Pulmonary artery endothelial cell (primary cell): Measurements from ENCODE around the gene TNFSF15. TPM values are rescaled to one million over a fixed set of nuclear protein-coding genes. Genes with fewer than 3 reads are reported as not detected.

ENCODE experiments used
- DNase-seq: peaks from one replicate; pipeline ENCODE4 v3.0.0-alpha.2; 2011; ENCODE audit warnings: low read depth, low spot score
- total RNA-seq: library from RNA; depleted of rRNA; stranded (reverse); fragments of >200 nt; gene quantifications from 2 replicates; pipeline ENCODE4 v1.2.3, GENCODE V29; 2014

The TNFSF15 gene
- total RNA-seq, 1 donor from 2014 or later: 1.3 TPM

DNA sequence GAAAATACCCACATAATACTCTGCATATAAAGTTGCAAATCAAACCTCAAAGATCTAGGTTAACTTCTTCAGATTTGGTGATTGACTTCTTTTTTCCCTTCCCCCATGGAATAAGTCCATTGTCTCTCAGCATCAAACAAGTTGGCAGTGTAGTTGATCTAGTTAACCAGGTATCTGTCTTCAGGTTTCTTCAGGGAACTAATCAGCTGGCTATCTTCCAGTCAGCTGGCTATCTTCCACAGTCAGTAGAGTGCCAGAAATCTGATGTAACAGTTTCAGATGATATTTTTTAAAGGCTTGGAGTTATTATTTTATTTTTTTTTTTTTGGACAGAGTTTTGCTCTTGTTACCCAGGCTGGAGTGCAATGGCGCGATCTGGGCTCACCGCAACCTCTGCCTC is 16.8 kb downstream of the TNFSF15 start:
- no peak for DNase-seq

DNA sequence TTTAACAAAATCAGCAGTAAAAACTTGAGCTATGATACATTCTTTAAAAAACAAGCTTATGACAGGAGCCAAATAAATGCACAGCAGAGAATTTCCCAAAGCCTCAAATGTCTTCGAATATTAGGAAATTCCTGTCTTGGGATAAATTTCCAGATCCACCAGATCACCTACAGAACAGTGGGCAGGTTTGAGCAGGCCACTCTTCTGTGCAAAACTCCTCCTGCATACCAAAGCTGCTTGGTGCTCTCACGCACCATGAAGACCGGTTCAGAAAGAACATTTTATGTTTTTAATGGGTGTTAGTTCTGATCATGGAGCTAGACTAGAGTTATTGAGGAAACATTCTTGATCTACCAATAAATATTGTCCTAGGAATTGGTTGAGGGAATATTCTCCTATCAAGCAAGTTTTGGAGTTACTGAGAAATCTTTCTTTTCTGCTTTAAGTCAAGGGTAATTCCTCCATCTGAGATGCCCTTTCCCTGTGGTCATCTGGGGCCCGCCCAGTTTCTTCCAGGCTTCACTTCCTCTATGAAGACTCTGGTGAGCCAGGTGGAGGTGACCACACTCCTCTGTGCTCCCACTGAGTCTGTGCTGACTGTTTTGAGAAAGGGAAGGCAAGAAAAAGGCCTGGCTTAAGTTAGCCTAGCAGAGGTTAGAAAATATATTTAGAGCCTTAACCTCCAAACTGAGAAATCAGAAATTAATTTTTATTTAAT is 17.9 kb downstream of the TNFSF15 start:
- DNase-seq: no peak

DNA sequence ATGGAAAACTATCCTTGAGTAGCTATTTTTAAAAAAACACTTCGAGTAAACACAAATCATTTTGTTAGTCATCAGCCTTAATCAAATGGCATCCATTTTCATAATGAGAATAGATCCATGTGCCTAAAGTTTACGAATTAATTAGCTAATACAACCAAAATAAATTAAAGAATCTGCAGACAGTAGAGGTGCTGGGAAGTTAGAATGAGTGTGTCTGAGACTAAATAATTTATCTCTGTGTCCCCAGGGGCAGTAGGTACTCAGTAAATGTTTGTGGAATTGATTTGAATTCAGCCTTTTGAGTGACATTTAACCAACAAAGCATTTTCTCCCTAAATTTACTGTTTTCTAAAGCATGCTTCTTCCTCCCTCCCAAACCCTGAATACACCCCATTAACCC is 18.6 kb downstream of the TNFSF15 start:
- no peak for DNase-seq

DNA sequence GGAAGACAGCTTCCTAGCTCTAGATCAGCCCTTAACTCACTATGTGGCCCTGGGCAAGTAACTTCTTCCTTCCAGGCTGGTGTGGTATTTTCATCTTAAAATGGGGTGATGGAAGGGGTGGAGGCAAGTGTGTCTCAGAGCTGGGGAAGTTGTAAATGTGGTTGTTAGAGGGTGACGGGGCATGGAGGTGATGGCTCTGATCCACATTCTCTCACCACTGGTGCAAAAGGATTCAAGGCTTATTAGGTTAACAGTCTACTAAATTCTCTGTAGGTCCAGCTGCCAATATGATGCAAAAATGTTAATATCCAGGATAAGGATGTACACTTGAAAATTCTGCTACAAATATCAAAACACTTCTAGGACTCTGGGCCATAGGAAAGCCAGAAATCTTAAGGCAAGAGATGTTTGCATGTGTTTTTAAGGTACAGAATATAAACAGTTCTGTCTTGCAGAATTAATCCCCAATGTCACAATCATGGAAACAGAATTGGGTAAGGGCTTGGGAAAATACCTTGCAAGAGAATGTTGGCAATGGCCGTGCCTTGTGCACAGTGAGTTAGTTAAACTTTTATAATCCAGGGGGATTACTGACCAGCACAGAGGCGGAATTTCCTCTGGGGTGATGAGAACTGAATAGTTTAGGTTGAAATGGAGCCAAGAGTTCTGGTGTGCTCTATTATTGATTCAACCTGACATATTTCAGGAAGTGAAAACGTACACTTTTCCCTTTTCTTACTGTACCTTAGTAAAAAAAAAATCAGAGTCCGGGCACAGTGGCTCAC is 19.8 kb downstream of the TNFSF15 start:
- DNase-seq: no peak

DNA sequence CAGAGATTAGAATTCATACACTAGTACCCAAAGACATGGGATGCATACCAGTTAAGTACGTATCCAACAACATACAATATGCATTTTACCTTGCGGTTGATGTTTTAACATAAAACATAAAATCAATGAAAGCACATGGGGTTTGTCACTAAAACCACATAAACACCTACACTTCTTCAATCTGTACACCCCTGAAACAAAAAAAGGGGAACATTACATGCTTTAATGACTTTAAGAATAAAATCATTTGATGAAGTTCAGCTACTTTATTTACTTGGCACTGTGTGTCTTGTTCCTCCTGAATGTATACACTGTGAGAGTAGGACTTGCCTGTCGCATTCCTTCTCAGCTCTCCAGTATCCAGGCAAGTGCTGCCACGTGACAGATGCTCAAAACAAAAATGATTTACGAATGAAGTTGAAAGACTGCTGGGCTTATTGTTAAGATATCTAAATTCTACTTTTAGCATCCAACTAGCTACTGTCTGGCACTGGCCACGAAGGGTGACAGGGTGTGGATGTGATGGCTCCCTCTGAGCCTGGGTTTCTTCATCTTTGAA is 21.0 kb downstream of the TNFSF15 start:
- no peak for DNase-seq

DNA sequence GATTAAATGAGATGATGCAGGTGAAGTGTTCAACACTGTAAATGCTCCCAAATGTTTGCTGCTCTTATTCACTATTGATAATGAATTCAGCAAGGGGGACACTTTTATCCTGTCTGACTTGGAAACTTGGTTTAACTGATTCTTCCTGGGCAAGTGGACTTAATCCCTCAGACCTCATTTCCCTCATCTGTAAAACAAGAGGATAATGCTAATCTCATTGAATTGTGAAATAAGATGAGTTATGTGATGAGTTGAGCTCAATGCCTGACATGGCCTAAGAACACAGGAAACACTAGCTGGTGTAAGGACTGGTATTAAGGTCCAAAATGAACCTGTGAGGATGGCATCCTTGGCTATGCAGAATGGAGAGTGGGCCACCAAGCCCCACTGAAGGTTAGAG is 23.3 kb downstream of the TNFSF15 start:
- no peak for DNase-seq

DNA sequence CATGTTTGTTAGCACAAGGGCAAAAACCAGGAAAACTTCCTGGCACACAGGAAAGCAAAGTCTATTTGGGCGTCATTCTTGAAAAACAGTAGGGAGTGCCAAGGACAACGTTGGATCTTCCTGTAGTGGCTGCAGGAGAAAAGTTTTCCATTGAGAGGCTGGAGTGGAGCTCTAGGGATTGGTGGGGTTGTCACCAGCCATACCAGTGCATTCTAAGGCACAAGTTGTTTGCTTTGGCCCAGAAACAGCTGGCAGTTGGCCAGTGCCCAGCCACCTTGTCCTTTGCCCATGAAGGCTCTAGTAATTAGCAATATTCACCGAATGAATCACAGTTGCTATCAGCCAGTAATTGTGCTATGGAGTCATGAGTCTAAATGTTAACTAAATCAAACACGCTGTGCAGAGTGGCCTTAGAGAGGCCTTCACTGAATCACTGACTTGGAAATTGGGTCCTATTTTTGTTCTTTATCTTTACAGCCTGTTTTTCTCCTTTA is 26.4 kb downstream of the TNFSF15 start:
- DNase-seq: peak; percentile 95

DNA sequence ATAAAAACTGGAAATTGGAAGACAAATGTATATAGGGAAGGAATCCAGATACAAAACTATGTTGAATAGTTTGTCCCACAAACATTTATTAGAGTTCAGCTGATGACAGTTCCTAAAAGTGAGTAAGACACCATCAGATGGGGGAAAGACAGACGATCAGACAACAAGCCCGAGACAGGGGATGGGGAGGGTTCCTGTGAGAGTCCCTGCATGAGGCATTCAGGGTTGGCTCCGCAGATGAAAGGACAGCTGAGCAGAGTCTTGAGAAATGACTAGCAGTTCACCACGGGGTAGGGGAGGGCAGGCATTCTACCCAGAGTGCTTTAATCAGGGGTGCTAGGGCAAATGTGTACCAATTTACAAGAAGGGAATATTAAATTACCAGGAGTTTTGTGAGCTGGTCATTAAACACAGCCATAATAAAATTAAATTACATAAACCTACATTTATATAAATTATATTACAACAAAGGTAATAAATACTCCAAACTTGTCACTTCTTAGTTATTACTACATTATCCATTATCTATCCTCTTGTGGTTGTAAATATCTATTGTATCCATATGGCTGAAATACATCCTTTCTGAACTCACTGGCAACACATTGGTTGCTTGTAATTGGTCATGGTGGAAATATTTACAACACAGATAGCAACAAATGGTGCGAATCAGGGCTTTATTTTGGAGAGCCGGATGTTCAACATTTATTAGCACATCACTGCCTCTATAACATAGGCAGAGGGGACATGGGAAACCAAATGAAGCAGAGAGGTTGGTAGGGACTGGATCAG is 27.8 kb downstream of the TNFSF15 start:
- DNase-seq: no peak

DNA sequence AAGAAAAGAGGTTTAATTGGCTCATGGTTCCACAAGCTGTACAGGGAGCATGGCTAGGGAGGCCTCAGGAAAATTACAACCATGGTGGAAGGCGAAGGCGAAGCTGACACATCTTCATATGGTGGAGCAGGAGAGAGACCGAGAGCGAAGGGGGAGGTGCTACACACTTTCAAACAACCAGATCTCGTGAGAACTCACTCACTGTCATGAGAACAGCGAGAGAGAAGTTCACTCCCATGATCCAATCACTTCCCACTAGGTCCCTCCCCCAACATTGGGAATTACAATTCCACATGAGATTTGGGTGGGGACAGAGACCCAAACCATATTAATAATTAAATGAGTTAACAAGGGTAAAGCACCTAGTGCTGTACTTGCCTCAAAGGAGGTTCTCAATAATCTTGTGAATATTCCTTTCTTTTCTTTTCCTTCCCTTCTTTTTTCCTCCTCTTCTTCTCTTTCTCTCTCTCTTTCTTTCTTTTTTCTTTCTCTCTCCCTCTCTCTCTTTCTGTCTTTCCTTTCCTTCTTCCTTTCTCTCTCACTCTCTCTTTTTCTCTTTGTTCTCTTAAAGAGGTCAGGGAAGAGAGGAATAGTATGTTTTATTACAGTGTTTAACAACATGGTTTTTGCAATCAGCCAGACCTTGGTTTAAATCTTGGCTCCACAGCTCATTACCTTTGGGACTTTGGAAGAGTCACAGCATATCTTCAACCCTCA is 29.0 kb downstream of the TNFSF15 start:
- DNase-seq: no peak

DNA sequence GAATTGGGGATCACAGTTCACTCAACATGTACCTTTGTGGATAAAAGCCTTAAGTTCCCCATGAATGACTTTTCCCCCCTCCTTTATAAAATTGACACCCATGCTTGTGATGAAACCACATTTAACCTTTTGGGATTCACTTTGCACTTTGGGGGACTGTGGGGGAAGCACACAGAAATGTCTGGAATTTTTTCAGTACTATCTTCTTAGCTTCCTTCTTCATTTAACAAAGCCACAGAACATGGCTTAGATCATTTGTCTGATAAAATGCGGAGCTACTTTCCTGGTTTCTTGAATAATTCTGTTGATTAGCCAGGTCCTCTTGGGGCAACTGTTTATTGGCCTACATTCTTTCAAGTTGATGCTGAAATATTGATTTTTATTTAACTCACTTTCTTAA is 29.9 kb downstream of the TNFSF15 start:
- no peak for DNase-seq

DNA sequence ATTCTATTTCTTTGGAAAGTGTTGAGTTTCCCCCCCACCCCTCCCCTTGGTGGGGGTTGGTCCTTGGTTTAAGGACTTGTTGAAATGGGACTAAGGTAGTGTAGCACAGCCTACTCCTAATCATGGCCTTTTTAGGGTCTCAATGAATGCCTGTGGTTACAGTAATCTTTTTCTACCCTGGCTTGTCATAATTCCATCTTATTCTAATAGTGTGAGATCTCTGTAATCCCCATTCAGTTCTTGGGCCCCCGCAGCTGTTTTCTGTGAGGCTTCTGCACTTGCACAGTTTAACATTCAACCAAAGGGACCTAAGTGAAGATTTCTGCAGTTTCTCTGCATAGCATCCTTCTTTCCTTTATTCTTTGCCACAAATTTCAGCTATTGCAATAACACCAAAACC is 30.7 kb downstream of the TNFSF15 start:
- no peak for DNase-seq

DNA sequence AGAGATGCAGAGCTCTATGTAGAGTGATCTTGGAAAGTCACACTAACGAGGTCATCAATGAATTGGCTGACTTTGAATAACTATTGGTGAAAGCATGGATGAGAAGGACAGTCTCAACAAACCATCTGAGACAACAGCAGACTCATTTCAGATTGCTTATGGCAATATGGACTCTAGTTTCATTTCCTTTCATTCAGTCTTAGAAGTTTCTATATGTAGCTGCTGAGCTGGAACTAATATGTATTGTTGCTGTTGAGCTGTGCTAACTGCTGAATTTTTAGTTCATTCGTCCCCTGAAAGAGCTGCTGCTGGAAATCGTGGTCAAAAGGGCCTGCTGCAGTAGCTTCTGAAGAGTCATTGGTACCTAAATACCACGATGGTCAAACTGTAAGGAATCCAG is 31.3 kb downstream of the TNFSF15 start:
- no peak for DNase-seq

DNA sequence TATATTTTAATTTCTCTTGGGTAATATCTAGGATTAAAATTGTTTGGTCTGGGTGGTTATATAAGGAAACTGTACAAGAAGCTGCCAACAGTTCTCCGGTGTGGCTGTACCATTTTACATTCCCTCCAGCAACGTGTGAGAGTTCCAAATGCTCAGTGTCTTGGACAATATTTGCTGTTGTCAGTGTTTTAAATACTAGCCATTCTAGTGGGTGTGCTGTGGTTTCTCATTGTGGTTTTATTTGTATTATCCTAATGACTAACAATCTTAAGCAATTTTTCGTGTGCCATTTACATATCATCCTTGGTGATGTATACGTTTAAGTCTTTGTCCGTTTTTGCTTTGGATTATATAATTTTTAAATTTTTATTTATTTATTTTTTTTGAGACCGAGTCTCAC is 34.0 kb downstream of the TNFSF15 start:
- no peak for DNase-seq

DNA sequence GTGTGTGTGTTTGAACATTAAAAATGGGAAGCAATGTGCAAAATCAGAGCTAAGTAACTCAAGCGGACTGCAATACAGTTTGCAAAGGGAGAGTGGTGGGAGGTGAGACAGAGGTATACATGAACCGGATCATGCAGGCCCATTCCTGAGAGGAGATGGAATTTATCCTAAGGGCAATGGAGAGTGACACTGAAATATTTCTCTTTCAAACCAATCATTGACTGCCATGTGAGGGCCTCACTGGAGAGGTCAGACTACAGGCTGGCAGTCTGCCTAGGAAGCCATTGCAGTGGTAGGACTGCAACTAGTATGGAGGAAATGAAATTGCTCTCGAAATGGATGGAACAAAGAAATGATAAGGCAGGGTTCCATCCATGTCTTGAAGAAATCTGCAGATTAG is 34.8 kb downstream of the TNFSF15 start:
- DNase-seq: no peak

DNA sequence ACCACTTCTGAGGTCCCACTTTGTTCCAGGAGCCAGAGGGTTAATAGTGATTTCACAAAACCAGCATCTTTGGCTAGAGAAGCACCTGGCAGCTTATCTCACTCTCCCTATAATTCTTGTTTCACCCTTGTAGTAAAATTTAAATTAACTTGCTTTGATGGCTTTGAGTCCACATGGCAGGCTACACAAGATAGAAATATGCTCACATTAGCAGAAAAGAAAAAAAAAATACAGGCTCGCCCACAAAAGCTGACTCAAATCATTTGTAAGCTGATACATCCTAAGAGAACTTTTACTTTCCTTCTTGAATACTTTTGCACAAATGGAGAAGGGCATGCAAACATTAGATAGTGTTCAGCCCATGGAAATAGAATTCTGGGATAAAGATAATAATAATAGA is 36.2 kb downstream of the TNFSF15 start:
- DNase-seq: no peak

DNA sequence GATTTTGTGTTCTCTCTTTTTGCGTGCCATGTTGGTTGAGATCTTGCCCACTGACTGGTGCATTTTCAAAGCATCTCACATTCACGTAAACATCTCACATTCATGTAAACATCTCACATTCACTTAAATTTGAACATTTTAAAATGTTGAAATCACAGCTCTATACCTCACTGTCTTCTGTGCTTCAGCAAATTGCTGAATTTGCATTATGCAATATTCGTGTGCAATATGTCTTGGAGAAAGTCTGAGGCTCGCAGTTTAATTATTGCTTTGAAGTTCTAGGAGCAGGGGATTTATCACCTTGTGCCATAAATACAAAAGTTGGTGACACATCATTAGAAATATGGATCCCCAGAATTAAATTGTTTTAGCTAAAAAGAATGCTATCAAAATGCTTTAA is 42.6 kb downstream of the TNFSF15 start:
- no peak for DNase-seq

DNA sequence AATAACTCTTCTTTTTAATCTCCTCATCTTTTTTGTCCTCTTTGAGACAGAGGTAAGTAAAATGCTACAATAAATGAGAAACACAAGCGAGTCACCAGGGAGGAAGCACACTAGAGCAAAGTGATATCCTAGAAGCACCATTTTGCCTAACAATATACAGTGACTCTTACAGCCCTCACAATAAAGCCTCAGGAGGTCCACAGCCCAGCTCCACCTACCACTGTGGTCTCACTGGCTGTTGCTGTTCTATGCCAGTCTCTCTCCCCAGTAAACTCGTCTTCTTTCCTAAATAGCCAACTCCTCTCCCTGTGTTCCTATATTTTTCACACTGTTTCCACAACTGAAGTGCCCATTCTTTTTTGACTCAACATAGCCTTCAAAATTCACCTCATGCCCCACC is 44.3 kb downstream of the TNFSF15 start:
- DNase-seq: no peak

DNA sequence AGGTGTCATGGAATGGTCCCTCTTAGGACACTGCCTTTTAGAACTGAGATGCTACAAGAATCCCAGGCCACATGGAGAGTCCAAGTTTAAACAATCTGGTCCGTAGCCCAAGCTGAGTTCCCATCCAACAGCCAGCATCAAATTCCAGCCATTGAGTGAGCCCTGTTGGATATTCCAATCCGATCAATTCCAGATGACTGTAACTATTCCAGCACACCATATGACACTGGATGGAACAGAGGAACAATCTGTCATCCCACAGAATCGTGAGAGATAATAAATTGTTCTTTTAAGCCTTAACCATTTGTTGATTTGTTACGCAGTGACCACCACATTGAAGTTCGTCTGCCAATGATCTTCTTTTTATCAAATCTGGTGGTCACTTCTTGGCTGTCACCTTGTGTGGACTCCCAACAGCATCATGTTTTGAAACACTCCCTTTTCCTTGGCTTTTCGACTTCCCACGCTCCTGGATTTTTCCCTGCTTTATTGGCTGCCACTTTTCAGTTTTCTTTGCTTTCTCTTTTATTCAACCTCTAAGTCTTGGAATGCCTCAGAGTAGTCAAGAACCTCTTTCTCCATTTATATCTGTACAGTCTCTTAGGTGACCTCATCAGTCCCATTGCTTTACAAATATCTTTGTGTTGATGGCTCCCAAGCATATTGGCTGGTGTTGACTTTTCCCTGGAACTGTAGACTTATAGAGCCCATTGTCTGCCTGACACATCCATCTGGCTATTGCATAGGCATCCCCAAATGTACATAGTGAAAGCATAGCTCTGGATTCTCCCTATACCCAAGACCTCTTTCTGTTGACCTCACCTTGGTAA is 46.1 kb downstream of the TNFSF15 start:
- DNase-seq: no peak

DNA sequence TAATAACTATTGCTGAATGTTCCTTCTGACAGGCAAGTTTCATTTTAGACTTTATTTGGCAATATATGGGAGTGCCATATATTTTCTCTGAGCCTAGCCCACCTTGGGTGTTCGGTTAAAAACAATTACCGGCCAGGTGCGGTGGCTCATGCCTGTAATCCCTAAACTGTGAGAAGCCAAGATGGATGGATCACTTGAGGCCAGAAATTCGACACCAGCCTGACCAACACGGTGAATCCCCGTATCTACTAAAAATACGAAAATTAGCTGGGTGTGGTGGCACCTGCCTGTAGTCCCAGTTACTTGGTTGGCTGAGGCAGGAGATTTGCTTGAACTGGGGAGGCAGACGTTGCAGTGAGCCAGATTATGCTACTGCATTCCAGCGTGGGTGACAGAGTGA is 47.9 kb downstream of the TNFSF15 start:
- no peak for DNase-seq

DNA sequence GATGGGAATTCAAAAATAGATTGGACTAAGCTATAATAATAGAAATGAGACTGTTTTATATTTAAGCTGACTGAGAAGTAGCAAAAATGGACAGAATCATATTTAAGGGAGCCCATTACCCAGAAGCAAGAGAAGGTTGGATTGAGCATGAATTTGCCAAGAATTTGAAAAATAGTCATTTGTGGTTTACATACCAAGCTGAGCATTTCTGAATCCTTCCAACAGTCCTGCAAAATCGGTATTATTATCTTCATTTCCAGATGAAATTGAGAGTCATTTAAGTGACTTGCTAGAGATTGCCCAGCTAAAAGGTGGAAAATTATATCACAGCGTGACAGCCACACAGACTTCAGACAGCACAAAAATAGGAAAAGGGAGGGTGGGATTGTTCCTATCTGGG is 48.4 kb downstream of the TNFSF15 start:
- DNase-seq: no peak
